ENCODE results near the gene ARHGAP42.
"Not testable (repeated sequence)": the region's sequence is repeated elsewhere in the genome, so short reads cannot be mapped to it uniquely, and the experiment has no call there.

ARHGAP42 gene

DNA sequence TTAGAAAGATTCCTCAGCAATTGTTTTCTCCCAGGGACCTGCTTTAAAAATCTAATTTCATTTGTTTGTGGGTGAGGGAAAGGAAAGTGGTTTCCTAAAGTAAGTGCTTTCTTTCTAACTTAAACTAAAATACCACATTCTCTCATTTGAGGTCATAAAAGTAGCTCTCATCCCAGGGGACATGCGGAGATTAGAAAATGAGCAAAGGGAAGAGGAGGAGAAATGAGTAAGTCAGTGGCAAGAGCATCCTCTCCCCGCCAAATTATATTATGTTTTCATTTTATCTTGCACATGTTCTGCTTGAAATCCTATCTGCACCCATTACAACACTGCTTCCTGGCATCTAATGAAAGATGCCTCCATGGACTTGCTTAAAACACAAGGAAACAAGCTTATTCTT is 191.4 kb downstream of the ARHGAP42 start:
- DNase-seq, result no peak

- no peak for DNase-seq
Observed at GRCh38 chr11:100882957-100883356, 195.9 kb downstream of the ARHGAP42 start.

DNA sequence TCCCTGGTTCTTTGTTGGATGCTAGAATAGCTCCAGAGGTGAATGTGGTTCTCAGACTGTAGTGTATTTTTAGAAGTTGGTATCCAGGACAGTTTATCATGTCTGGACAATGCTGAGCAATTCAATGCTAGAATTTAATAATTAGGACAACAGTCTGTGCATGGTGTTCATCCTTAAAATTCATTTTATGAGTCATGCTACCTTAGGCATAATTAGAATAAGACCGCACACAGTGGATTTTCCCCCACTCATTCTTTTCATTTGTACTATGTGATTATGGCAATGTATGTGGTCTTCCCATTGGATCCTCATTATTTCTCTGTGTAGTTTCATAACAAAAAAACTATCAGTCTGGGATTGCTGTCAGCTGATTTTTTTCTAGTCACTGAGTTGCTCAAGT is 196.7 kb downstream of the ARHGAP42 start:
- DNase-seq, result no peak

GRCh38 chr11:100887659-100888058 is 200.6 kb downstream of the ARHGAP42 start:
- no peak for DNase-seq

DNA sequence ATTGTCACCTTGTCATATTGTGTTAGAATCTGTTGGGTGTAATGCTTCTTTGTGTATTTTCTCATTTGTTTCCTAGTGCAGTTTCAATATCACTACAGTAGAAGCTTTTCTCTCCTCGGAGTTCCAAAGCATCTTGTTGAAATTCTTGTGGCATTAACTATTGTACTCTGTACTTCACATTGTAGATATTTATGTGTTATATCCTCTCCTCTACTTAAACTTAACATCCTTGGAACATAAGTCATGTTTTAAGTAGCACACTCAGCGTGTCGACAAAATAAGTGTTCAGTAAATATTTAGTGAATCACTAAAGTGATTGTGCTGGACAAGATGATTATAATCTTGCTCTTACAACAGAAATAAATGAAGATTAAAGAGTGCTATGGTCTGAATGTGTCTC is 201.7 kb downstream of the ARHGAP42 start:
- DNase-seq, result no peak

- DNase-seq, result no peak
Observed at GRCh38 chr11:100889758-100890157, 202.7 kb downstream of the ARHGAP42 start.

DNA sequence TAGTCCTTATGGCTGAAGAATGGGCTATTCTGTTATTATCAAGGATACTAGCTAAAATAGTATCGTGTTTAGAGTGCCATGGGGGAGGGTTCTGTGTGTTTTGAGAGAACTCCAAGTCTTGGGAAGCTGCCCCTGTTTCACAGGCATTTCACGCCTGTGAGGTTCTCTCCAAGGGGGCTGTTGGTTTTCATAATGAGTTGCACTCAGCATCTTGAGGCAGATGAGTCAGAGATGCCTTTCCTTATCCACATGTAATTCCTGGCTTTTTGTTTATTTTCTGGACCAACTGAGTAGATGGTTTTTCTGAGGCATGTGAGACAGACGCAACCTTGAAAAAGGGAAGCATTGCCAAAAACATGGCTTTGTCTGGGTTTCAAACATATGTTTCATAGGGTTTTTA is 203.7 kb downstream of the ARHGAP42 start:
- no peak for DNase-seq

DNA sequence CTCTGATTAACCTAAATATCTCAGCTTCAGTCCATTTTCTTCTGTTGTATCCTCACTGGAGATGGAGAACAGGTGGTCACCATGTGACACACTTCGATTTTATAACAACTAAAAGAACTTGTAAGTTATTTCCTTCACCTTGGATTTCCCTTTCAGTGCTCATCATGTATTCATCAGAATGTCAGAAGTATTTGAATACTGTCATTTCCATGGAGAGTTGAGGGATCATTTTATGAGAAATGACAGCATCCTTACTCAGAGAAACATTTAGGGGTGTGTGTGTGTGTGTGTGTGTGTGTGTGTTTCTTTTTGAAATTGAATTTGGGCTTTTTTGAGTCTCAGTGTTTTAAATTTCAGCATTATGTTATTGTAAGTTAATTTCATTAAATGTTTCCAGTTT is 205.8 kb downstream of the ARHGAP42 start:
- no peak for DNase-seq

DNA sequence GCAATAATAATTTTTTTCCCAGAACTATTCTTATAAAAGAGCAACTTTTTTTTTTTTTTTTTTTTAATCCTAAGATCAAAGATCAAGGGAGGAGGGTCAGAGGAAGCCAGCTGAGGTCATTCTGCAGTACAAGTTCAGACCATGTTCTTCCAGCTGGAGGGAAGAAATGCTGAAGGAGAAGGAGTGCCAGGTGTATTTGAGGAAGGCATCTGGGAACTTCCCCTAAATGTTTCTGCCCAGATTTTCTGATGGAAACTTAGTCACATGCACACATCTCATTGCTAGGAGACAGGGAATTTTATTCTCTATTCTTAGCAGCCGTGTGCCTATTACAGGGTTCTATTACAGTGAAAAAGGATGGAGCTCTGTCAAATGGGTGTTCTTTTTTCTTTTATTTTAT is 208.4 kb downstream of the ARHGAP42 start:
- no peak for DNase-seq

GRCh38 chr11:100895976-100896375 is 208.9 kb downstream of the ARHGAP42 start:
- DNase-seq, result not testable (repeated sequence)

GRCh38 chr11:100901471-100901870 is 214.4 kb downstream of the ARHGAP42 start:
- DNase-seq, result not testable (repeated sequence)

- no peak for DNase-seq
Observed at GRCh38 chr11:100902454-100903141, 215.5 kb downstream of the ARHGAP42 start.

- DNase-seq, result no peak
Observed at GRCh38 chr11:100903284-100903683, 216.2 kb downstream of the ARHGAP42 start.

DNA sequence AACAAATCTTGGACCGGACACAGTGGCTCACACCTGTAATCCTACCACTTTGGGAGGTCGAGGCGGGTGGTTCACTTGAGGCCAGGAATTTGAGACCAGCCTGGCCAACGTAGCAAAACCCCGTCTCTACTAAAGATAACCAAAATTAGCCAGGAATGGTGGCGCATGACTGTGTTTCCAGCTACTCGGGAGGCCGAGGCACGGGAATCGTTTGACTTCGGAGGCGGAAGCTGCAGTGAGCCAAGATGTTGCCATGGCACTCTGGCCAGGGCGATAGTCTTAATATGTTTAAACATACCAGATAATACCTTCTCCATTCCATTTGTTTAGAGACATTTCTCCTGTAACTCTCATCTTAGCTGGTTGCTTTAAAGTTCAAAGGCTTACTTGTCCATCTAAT is 218.6 kb downstream of the ARHGAP42 start:
- no peak for DNase-seq

- DNase-seq, result no peak
Observed at GRCh38 chr11:100908746-100909145, 221.7 kb downstream of the ARHGAP42 start.

GRCh38 chr11:100910808-100911207 is 223.7 kb downstream of the ARHGAP42 start:
- no peak for DNase-seq

DNA sequence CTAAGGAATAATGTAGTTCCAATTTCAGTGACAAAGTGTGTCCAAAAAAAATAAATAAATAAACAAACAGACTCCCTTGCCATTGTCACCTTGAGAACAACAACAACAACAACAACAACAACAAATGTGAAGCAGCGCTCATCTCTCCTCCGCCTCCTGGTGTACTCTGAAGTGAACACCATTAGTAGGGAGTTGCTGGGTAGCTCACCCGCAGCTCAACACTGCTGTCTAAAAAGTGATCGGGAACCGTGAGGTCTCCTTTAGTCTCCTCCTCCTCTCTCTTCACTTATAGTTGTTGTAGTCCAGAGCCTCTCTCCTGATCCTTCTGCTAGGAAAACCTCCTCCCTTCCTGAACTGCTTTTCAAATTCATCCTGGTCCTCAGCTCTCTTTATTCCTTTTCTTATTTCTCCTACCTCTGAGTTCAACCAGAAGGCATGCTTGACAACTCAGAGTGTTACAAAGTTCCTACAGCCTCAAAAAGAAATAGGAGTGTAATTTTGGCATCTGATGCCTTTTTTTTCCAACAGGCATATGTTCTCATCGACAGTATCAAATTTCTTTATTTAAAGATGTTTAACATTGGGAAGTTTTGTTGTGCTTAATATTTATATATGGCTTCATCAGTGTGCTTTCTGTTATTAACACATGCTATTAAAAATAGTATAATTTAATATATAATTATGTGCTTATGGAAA is 227.5 kb downstream of the ARHGAP42 start:
- DNase-seq, result no peak

DNA sequence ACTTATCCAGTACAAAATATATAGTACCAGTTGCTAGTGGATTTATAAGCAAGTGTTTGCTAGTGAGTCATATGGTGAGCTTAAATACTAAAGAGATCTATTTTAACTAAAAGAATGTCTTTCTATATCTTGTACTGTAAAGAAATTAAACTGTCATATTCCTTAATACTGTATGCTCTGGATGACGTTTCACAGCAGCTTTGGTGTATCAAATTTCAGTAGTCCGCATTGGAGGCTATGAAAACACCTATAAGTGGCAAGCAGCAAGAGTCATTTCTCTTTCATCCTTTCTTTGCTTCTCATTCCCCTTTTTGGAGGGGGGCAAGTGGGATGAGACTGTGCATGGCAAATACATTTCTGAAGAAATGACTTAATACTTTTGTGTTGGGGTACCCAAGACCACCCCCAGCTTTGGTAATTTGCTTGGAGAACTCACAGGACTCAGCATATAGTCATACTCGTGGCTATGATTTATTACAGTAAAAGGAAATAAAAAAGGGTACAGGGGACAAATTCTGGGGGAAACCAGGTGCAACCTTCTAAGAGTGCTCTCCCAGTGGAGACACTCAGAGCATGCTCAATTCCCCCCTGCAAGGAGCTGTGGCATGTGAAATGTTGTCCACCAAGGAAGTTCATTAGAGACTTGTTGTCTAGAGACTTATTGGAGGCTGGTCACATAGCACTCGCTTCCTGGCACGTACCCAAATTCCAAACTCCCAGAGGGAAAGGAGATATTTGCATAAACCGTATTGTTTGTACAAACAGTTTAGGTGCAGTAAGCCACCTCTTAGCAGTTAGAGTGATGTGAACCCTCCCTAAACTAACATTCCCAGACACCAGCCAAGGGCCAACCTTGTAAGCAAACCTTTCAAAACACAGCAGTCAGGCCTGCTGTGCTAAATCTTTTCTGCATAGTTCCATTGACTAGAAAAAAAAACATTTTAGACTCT is 231.7 kb downstream of the ARHGAP42 start:
- no peak for DNase-seq

DNA sequence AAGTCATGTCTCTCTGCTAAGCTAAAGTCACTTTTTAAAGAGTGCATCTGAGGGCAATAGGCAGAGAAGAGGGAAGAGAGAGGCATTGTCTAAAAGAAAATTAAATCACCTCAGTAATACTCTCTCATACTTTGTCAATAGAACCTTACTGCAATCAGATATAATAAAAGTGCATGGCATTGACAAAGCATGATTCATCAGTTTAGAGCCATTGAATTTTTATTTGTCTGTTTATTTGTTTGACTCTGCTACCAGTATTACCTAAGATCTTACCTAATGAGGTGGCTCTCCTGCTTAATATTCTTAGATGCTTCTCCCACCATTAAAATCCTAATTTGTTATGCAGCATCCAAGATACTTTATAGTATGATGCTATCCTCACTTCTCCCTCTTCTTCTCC is 233.5 kb downstream of the ARHGAP42 start:
- no peak for DNase-seq

DNA sequence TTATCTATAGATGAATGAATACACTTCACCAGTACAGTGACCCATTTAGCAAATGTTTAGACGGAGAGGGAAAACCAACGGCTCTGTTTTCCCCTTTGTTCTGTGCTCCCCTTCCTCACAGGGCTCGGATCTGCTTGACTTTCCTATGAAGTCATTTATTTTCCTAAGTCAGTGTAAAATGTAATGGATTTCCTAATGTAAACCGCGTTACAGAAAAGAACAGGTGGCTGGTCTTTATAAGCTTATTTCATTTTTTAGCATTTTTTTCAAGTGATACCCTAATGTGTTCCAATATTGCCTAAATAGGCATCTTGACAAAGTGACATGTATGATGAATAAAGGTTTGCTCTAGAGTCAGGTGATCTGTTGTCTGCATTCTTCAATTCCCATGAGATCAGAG is 235.0 kb downstream of the ARHGAP42 start:
- DNase-seq, result no peak

DNA sequence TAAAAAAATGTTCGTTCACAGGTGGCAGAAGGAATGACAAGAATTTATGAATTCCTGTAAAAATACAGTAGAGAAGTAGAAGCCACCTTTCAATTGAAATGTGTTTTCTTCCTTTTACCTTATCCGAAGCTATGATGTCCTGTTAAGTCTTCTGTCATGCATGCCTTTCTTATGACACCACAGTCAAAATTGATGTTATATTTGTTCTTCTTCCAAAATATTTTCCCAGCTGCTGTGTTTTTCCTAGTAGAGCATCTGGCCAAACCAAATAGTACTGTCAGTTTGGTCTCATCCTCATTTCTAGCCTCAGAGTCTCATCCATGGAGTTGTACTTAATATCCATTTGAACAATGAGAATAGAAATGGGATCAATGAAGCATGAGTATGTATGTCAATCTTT is 236.5 kb downstream of the ARHGAP42 start:
- DNase-seq, result no peak

DNA sequence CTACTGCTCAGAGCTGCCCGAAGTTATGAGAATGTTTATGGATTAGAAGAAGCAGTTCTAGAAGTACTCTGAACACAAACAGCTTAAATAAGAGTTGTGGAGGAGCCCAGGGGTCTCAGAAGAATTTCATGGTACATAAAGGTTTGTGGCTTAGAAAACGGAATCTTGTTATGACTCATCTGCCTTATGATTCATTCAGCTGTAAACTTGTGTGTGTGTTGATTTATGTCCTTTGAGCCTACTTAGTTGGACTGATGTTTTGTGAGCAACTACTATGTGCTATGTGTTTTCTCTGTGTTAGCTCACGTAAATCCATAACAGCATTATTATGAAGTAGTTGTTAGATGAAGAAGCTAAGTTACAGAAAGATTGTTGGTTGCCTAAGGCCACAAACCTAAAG is 238.8 kb downstream of the ARHGAP42 start:
- no peak for DNase-seq

DNA sequence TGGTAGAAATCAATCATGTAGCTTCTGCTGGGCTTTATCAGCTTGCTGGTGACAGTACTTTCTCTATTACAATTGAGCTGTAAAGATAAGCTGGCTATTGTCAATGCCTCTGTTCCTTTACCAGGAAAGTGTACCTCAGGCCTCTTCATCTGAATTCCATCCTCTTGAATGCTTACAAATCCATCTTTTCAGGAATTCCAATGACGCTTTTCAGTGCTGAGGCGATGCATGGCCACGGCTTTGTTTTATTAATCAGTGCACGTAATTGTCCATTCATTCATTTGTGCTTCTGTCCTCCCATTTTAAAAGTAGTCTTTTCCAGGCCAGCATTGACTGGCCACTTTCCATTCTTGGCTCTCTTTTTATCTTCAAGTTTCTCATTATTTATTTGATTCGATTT is 240.5 kb downstream of the ARHGAP42 start:
- DNase-seq, result no peak

GRCh38 chr11:100928426-100928825 is 241.3 kb downstream of the ARHGAP42 start:
- DNase-seq, result no peak

Measured in stimulated activated CD4-positive, alpha-beta T cell treated with anti-CD3 and anti-CD28 coated beads, Interleukin-1b, Interleukin-23, amount 100 ng/mL, for 48 hours (primary cell).